GM18873 (cell line): ENCODE data around the gene TRAF1.

ENCODE experiments used
- ATAC-seq: cut with Tn5 transposase; IDR thresholded peaks from one replicate; pipeline ENCODE4 v1.9.1; 2021; ENCODE audit warnings: mild to moderate bottlenecking, moderate library complexity, moderate number of reproducible peaks; ENCODE audit not compliant: unreplicated experiment, low FRiP score

TRAF1 gene

DNA sequence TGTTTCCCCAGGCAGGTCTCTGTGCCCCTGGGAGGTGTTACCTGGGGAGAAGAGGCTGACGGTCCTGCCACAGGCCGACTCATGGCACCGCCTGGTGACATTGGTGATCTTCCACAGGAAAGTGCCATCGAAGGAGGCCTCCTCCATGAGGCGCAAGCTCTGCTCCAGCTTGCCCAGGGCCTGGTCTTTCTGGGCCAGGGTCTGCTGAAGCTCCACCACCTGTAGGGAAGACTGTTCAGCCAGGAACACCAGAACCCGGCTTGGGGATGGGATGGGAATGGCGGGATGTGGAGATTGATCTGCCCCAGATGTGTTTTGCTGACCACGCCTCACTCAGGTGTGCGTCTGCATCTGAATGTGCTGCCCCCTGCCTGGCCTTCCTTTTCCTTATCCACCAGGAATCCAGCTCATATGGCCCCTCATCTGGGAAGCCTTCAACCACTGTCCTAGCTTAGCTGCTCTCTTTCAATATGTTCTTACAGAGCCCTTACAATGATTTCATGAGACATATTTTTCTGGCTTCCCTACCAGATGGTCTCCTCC is 15.2 kb downstream of the TRAF1 start:
- ATAC-seq, result no peak

DNA sequence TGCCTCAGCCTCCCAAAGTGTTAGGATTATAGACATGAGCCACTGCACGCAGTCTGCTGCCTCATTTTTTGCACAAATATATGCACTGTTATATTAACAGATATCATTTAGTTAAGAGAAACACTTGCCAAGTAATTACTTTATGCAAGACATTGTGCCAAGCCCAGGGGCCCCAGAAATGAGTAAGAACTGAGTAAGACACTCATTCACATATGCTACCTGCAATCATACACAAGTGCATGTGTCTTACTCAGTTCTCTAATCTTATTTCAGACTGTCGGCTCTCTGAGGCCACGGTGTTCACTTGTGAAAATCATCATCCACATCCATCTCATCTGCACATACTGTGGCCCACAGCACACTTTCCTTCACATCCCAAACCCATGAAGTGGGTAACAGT is 16.0 kb downstream of the TRAF1 start:
- no peak for ATAC-seq

DNA sequence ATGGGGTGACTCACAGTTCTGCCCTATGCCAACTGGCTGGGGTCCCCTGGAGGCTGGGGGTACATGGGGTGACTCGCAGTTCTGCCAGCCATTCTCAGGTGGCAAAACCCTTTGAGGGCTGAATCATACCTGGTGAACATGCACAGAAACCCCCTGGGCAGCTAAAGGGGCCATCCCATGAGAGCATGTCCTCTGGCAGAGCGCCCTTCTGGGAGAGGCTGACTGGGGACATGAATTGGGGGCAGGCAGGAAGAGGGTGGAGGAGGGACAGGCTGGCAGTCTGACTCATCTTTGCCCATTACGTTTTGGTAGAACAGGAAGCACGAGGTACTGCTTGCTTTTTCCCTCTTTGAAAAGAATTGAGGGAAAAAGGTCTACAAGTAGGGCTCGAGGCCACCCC is 16.7 kb downstream of the TRAF1 start:
- no peak for ATAC-seq

DNA sequence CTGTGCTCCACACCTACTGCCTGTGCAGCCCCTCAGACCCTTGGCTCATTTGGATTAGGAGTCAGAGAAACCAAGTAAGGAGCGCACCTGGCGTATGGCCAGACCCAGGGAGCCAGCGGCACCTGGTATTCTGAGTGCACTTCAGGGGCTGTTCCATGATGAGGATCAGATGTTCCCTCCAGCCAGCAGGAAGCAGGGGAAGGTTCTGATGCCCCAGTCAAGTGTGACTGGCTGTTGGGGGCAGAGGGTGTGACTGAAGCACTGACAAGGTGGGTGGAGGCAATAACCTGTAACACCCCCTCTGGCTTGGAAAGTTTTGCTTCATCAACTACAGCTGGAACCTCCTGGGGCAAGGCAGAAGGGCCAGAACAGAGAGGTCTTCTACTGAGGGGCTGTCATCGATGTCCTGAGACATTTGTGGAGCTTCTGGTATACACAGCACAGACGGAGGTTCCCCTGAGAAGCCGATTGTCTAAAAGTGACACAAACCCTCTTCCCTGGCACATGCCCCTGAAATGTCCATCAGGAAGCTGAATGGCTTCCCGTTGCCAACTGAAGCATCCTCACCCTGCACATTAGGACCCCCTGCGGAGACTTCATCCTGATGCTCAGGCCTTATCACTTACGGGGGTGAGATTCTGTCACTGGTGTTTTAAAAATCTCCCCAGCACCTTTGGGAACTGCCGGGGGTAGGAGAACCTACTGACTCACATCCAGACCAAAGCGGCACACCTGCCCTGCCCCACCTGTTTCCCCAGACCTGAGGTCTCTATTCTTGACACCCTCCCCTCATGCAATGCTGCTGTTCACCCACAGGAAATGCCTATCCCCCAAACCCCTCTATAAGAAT is 21.1 kb downstream of the TRAF1 start:
- ATAC-seq, result no peak

DNA sequence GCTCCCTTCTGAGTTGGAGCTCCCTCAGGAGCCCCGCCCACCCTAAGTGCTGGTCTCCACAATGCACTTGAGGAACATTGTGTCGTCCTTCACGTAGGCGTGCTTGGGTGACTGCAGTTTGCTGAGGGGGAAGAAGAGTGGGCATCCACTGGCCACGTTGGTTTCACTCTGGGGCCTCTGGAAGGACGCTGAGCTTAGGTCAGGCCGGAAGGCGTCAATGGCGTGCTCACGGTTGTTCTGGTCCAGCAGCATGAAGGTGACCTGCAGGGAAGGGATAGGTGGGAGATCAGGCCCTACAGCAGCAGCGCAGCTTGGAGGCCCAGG is 21.7 kb downstream of the TRAF1 start:
- ATAC-seq, result no peak

DNA sequence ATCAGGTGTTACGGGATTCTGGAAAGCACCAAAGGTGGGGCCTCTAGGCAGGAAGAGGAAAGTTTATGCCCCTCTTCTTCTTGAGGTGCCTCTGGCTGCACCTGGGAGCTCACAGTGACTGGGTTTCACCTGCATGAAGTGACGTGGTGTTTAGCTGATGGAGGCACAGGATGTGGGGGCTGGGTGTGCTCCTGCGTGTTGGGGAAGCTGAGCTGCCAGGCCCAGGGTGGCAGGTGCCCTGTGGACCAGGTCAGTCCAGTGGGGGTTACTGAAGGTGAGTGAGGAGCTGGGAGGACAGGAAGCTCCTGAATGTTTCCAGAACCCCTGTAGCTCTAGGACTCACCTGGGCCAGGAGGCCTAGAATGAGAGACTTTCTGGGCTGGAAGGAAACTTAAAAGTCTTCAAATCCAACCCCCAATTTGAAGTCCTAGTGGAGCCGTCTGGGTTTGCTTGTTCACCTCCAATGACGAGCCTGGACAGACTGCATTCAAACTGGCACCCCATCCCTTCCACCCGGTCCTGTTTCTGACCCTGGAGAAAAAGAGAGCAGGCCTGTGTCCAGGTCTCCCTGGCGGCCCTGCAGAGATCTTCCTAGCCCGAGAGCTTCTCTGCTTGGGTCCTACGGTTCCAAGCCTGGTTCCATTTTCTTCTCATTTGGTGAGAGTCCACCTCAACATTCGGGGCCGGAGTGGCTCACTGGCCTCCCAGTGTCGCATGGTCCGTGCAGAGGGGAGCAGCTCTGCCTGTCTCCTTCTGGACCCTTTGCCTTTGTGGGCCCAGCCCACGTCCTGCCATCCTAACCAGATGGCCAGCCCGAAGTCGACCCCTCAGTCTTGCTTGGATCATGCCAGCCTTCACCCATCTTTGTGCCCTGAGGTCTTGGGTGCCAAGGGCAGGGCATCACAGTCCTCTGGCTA is 22.3 kb downstream of the TRAF1 start:
- no peak for ATAC-seq

DNA sequence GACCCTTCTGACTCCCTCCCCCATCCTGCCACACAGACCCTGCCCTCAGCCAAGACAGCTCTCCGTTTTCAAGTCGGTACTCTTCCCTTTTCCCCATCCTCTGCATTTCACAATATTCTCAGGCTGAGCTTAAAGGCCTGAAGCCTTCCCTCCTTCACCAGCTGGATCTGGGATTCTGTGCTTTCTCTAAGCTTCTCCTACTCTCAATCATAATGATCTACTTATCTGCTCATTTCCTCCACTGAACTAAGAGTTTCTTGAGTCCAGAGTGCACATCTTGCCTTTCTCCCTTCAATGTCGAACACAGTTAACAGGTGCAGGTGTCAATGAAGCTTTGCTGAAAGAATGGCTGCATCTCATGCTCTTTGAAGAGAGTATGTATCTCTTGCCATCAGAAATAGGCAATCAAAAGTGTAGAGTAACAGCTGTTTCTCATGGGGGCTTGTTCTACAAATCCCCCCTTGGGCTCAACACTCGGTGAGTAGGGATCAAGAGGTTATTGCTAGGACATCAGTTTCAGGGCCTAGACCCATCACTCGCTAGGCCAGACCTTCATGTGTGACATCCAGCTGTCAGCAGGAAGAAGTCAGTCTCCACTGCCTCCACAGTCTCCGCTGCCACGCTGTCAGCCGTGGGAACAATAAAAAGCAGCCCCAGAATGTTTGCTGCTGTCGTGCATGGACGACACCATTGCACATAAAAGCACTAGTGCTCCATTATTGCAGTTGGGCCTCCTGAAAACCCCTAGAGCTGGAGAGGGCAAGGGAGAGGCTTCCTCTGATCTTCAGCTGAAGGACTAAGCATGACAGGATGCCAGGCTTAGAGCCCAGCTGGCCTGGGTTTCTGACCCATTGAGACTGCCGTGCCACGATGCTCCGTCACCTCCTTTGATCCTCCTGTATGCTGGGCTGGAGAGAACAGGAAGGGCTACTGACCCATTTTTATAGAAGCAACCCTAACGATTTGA is 23.7 kb downstream of the TRAF1 start:
- ATAC-seq, result no peak

DNA sequence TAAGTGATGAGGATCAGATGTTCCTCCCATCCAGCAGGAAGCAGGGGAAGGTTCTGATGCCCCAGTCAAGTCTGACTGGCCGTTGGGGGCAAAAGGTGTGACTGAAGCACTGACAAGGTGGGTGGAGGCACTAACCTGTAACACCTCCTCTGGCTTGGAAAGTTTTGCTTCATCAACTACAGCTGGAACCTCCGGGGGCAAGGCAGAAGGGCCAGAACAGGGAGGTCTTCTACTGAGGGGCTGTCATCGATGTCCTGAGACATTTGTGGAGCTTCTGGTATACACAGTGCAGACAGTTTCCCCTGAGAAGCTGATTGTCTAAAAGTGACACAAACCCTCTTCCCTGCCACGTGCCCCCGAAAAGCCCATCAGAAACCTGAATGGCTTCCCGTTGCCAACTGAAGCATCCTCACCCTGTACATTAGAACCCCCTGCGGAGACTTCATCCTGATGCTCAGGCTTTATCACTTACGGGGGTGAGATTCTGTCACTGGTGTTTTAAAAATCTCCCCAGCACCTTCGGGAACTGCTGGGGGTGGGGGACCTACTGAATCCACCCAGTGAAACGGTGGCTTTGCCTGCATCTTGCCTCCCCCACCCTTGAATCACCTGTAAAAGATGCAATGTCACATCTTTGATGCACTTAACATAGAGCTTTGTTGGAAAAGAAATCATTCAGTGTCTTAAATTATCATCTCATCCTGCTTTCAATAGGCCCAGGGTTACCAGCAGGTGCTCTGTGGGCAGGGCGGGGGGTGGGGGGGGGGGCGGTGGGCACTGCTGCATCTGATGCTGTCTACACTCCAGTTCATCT is 24.6 kb downstream of the TRAF1 start:
- no peak for ATAC-seq

DNA sequence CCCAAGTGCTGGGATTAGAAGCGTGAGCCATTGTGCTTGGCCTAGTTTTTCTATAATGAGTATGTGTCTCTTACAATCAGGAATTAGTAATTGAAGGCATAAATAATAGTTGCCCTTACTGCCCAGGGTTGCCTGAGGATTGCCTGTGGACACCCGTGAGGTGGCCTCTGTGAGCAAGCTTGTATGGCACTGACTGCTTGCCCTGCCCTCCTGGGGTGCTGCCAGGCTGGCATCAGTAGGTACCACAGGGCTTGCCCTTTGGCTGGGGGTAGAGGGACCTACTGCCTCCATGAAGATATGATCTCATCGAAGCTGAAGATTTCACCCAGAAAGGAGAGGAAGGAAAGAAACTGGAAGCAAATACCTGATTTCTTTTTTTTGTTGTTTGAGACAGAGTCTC is 25.8 kb downstream of the TRAF1 start:
- ATAC-seq, result no peak

DNA sequence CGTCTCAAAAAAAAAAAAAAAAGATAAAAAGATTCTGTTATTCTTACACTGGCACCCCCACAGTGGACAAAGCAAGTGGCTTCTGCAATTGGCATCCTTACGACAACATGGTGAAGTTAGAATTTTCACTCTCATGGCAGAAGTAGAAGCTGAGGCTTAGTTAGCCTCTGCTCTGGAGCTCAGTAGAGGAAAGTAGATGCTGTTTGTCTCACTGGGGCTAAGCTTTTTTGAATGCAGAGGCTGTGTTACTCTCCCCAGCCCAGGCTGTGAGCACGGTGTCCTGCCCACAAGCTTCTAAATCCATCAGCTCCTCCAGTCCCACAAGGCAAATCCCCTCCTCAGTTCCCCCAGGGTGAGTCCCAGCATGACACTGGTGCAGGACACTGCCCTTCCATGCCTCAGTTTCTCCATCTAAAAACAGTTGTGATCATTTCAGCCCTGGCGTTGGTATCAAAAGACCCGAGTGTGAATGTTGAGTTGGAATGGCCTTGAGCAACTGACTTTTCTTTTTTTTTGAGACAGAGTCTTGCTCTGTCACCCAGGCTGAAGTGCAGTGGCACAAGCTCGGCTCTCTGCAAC is 27.0 kb downstream of the TRAF1 start:
- no peak for ATAC-seq

DNA sequence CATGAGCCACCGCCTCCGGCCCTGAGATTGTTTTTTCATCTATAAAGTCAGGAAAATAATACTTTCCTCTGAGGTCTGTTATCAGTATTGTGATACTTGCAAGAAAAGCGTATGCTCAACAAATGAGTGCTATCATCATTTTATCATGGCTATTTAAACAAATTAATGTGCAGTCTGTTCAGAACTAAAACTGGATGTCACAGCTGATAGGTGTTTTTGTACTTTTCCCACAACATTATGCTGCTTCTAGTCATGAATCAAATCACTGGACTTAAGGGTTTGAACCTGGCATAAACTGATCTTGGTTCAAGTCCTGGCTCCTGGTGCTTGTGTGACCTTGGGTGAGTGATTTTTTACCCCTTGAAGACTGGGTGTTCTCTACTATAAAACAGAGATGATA is 28.2 kb downstream of the TRAF1 start:
- ATAC-seq, result no peak

DNA sequence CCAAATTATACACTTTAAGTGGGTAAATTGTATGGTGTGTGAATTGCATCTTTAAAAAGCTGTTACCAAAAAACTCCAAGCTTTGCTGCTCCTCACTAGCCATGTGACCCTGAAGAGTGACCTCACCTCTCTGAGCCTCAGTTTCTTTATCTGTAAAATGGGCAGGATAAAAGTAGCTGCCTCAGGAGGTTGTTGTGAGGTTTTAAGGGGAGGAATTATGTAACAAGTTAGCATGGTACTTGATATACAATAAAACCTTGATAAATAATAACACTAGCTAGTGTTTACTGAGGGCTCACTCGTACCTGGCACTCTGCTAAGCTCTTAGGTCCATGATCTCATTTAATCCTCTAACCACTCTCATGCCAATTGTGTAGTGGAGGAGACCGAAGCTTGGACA is 30.6 kb downstream of the TRAF1 start:
- no peak for ATAC-seq

DNA sequence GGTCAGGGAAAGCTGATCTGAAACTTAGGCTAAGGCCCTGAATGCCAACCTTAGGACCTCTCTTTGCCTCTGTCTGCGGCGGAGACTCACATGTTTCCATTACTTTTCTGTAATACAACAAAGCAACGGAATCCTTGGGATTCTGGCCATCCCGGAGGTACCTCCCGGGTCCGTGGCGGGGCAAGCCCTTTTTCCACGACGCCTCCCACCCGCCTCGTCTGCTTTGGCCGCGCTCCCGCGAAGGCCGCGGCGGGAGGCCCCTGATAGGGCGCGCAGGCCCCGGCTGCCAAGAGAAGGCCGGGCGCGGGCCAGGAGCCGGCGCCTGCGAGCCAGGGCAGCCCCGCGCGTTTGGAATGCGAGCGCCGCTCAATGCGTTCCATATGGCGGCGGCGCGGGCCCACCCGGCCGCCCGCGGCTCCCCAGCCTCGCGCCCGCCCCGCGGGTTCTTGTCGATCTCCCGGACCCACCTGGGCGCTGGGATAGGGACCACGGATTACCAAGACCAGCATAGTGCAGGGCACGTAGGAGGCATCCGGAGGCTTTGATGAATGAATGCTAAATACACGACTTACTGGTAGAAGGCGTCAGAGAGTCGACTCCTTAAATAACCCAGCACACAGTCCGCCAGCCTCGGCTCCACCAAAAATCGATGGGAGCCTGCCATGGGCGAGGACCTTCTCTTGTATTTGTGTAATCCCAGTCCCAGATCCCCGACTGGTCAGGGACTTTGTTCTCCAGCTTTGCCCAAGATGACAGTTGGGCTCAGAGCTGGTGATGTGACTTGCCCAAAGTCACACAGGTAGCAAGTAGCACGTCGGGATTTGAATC is 32.1 kb downstream of the TRAF1 start:
- ATAC-seq, result no peak

DNA sequence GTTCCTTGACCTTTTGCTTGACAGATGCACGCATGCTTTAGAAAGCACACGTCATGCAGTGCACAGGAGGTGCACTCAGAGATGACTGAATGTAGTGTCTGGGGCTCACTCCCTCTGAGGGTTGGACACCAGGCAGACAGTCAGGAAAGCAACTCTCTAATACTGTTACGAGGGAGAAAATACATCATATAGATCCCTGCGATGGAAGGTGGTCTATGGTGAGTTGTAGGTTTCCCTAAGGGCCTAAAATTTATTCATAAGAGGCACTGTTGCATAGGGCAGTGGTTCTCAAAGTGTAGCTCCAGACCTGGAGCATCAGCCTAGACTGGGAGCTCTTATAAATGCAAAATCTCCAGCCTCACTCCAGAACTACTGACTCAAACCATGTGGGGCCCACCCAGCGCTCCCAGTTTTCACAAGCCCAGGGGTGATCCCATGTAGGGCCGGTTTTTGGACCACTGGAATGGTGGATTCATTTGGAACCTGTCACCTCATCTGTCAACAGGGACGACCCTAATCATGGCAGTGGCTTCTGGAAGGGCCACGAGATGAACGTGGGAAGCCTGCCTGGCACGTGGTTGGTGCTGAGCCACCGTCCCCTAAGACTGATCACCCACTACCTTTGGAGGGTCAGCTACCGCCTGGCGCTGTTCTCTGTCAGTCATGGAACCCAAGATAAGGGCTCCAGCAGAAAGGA is 32.8 kb downstream of the TRAF1 start:
- no peak for ATAC-seq

DNA sequence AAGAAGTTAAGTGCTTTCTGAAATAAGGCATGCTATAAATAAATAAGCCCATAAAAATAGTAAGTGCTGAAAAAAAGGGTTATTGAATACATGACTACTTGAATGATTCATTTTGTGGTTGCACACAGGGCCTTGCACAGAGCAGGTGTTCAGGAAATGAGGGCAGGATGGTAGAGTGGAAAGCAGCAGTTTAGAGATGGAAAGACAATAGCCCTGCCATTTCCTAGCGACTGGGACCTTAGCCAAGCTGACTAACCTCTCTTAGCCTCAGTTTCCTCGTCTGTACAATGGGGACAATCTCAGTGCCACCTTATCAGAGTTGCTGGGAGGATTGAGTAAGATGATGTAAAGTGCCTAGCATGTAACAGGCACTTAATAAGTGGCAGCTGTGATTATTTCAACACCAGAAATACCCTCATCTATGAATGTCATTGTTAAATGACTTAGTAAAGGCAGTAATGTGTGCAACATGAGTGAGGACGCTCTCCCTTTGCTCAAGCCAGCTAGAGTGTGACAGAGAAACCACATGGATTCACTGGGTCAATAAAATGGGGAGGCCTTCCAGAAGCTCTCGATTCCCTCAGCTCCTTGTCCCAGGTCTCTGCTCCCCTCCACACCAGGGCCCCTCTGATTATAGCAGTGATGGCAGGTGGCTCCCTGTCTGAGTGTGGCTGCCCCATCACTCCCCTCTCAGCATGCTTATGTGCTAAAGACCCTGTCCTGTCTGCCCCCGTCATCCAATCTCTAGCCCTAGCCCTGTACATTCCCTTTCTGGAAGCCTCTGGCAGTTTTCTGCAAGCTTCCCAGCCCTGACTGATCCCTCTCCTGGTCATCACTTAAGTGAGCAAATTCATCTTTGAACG is 33.6 kb downstream of the TRAF1 start:
- ATAC-seq, result peak; percentile 66

DNA sequence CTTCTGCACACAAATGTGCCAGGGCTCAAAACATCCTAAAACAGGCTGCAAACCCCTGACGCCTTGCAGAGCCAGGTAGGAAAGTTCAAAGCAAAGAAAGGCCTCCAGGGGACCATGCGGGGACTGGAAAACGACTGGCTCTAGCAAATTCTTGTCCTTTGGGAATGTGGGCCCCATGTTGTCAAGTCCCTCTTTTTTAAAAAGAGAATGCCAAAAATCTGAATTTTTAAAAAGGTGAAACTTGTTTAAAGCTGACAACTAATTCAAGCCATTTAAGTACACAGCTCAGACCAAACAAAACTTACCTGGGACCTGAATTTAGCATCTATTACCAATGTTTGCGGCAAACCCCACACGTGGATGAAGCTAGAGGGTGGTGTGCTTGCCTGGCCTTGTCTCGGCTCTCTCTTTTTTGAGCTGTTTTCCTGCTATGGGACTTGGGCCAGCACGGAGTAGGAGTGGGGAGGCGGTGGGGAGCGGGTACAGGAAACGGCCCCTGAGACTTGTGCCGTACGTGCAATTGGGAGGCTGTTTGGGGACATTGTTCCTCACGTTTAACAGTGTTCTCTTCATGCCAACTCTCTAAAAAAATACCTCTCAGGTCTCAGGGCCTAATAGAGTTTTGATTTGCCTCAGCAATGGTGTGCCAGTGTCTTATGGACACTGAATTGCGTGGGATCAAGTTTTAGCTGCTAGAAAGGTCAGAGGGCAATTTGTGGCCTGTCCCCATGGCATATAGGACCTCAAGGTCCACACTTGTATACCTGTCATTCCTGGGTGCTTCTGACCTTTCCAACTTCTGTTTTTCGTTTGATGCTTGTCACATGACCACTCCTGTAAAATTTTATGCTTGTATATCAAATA is 34.5 kb downstream of the TRAF1 start:
- peak; percentile 42 for ATAC-seq
